ENCODE measurements around the gene FBXL20.
"Not testable (repeated sequence)": the region's sequence is repeated elsewhere in the genome, so short reads cannot be mapped to it uniquely, and the experiment has no call there.

The FBXL20 gene

GRCh38 chr17:39318636-39319035 lies 82.8 kb downstream of the FBXL20 start:
- H3K36me3 ChIP-seq (ENCODE audit: control insufficient read depth, low read depth, low read length): no peaks in the 10 kb centered on the region
- no peak overlapping the region for H3K9ac ChIP-seq (ENCODE audit: low read length)
- no peaks in the 10 kb centered on the region for H3K27me3 ChIP-seq (ENCODE audit: control insufficient read depth, insufficient read depth, low read length)
- no peak overlapping the region for H3K4me3 ChIP-seq (ENCODE audit: low read length)
- no peaks in the 10 kb centered on the region for H3K9me3 ChIP-seq (ENCODE audit: control insufficient read depth, low read depth, low read length)
- H3K27ac ChIP-seq (ENCODE audit: low read length): no peak overlapping the region
- H3K4me1 ChIP-seq (ENCODE audit: control insufficient read depth, low read depth, low read length): no peaks in the 10 kb centered on the region

- Histone ChIP-seq H3K4me1 (ENCODE audit: control insufficient read depth, low read depth, low read length) (peaks cover 4% of the 10 kb centered on the region), H3K9ac (ENCODE audit: low read length) (no peak overlapping the region), H3K4me3 (ENCODE audit: low read length) (no peak overlapping the region), H3K27me3 (ENCODE audit: control insufficient read depth, insufficient read depth, low read length) (no peaks in the 10 kb centered on the region), H3K27ac (ENCODE audit: low read length) (no peak overlapping the region), H3K9me3 (ENCODE audit: control insufficient read depth, low read depth, low read length) (no peaks in the 10 kb centered on the region), H3K36me3 (ENCODE audit: control insufficient read depth, low read depth, low read length) (no peaks in the 10 kb centered on the region)
These were observed 94.8 kb downstream of the FBXL20 start for GRCh38 chr17:39306509-39307212.

- Histone ChIP-seq H3K4me1 (ENCODE audit: control insufficient read depth, low read depth, low read length) (peaks cover 4% of the 10 kb centered on the region), H3K9me3 (ENCODE audit: control insufficient read depth, low read depth, low read length) (no peaks in the 10 kb centered on the region), H3K27me3 (ENCODE audit: control insufficient read depth, insufficient read depth, low read length) (no peaks in the 10 kb centered on the region), H3K4me3 (ENCODE audit: low read length) (no peak overlapping the region), H3K36me3 (ENCODE audit: control insufficient read depth, low read depth, low read length) (no peaks in the 10 kb centered on the region), H3K27ac (ENCODE audit: low read length) (no peak overlapping the region), H3K9ac (ENCODE audit: low read length) (no peak overlapping the region)
These were observed 95.4 kb downstream of the FBXL20 start for GRCh38 chr17:39305978-39306377.

GRCh38 chr17:39304188-39304587 lies 97.2 kb downstream of the FBXL20 start:
- H3K4me1 ChIP-seq (ENCODE audit: control insufficient read depth, low read depth, low read length): peaks cover 4% of the 10 kb centered on the region
- H3K4me3 ChIP-seq (ENCODE audit: low read length): no peak overlapping the region
- H3K9ac ChIP-seq (ENCODE audit: low read length): no peak overlapping the region
- H3K27me3 ChIP-seq (ENCODE audit: control insufficient read depth, insufficient read depth, low read length): no peaks in the 10 kb centered on the region
- H3K36me3 ChIP-seq (ENCODE audit: control insufficient read depth, low read depth, low read length): no peaks in the 10 kb centered on the region
- H3K27ac ChIP-seq (ENCODE audit: low read length): no peak overlapping the region
- no peaks in the 10 kb centered on the region for H3K9me3 ChIP-seq (ENCODE audit: control insufficient read depth, low read depth, low read length)

- H3K9me3 ChIP-seq (ENCODE audit: control insufficient read depth, low read depth, low read length): no peaks in the 10 kb centered on the region
- no peaks in the 10 kb centered on the region for H3K27me3 ChIP-seq (ENCODE audit: control insufficient read depth, insufficient read depth, low read length)
- H3K27ac ChIP-seq (ENCODE audit: low read length): no peak overlapping the region
- H3K9ac ChIP-seq (ENCODE audit: low read length): no peak overlapping the region
- no peak overlapping the region for H3K4me3 ChIP-seq (ENCODE audit: low read length)
- no peaks in the 10 kb centered on the region for H3K36me3 ChIP-seq (ENCODE audit: control insufficient read depth, low read depth, low read length)
- H3K4me1 ChIP-seq (ENCODE audit: control insufficient read depth, low read depth, low read length): no peaks in the 10 kb centered on the region
These were observed 107.4 kb downstream of the FBXL20 start for GRCh38 chr17:39294060-39294459.

- not testable (repeated sequence) for H3K4me1 ChIP-seq (ENCODE audit: control insufficient read depth, low read depth, low read length); H3K4me3 ChIP-seq (ENCODE audit: low read length); H3K9ac ChIP-seq (ENCODE audit: low read length); H3K27ac ChIP-seq (ENCODE audit: low read length); H3K27me3 ChIP-seq (ENCODE audit: control insufficient read depth, insufficient read depth, low read length); H3K36me3 ChIP-seq (ENCODE audit: control insufficient read depth, low read depth, low read length); H3K9me3 ChIP-seq (ENCODE audit: control insufficient read depth, low read depth, low read length)
These were observed 108.9 kb downstream of the FBXL20 start for GRCh38 chr17:39292546-39292945.

- not testable (repeated sequence) for H3K27me3 ChIP-seq (ENCODE audit: control insufficient read depth, insufficient read depth, low read length); H3K27ac ChIP-seq (ENCODE audit: low read length); H3K36me3 ChIP-seq (ENCODE audit: control insufficient read depth, low read depth, low read length); H3K9ac ChIP-seq (ENCODE audit: low read length); H3K4me1 ChIP-seq (ENCODE audit: control insufficient read depth, low read depth, low read length); H3K9me3 ChIP-seq (ENCODE audit: control insufficient read depth, low read depth, low read length); H3K4me3 ChIP-seq (ENCODE audit: low read length)
These were observed 114.9 kb downstream of the FBXL20 start for GRCh38 chr17:39286513-39286912.

GRCh38 chr17:39284685-39285084 lies 116.7 kb downstream of the FBXL20 start:
- H3K9ac ChIP-seq (ENCODE audit: low read length): no peak overlapping the region
- H3K9me3 ChIP-seq (ENCODE audit: control insufficient read depth, low read depth, low read length): no peaks in the 10 kb centered on the region
- no peaks in the 10 kb centered on the region for H3K4me1 ChIP-seq (ENCODE audit: control insufficient read depth, low read depth, low read length)
- H3K36me3 ChIP-seq (ENCODE audit: control insufficient read depth, low read depth, low read length): no peaks in the 10 kb centered on the region
- H3K27me3 ChIP-seq (ENCODE audit: control insufficient read depth, insufficient read depth, low read length): no peaks in the 10 kb centered on the region
- no peak overlapping the region for H3K27ac ChIP-seq (ENCODE audit: low read length)
- H3K4me3 ChIP-seq (ENCODE audit: low read length): no peak overlapping the region

- Histone ChIP-seq H3K9ac (ENCODE audit: low read length) (no peak overlapping the region), H3K4me1 (ENCODE audit: control insufficient read depth, low read depth, low read length) (no peaks in the 10 kb centered on the region), H3K9me3 (ENCODE audit: control insufficient read depth, low read depth, low read length) (no peaks in the 10 kb centered on the region), H3K27ac (ENCODE audit: low read length) (no peak overlapping the region), H3K27me3 (ENCODE audit: control insufficient read depth, insufficient read depth, low read length) (no peaks in the 10 kb centered on the region), H3K36me3 (ENCODE audit: control insufficient read depth, low read depth, low read length) (no peaks in the 10 kb centered on the region), H3K4me3 (ENCODE audit: low read length) (no peak overlapping the region)
These were observed 117.5 kb downstream of the FBXL20 start for GRCh38 chr17:39283896-39284295.

GRCh38 chr17:39283098-39283497 lies 118.3 kb downstream of the FBXL20 start:
- Histone ChIP-seq H3K27me3 (ENCODE audit: control insufficient read depth, insufficient read depth, low read length) (no peaks in the 10 kb centered on the region), H3K4me1 (ENCODE audit: control insufficient read depth, low read depth, low read length) (no peaks in the 10 kb centered on the region), H3K9ac (ENCODE audit: low read length) (no peak overlapping the region), H3K36me3 (ENCODE audit: control insufficient read depth, low read depth, low read length) (no peaks in the 10 kb centered on the region), H3K27ac (ENCODE audit: low read length) (no peak overlapping the region), H3K9me3 (ENCODE audit: control insufficient read depth, low read depth, low read length) (no peaks in the 10 kb centered on the region), H3K4me3 (ENCODE audit: low read length) (no peak overlapping the region)

- Histone ChIP-seq H3K4me1 (ENCODE audit: control insufficient read depth, low read depth, low read length) (no peaks in the 10 kb centered on the region), H3K9ac (ENCODE audit: low read length) (no peak overlapping the region), H3K4me3 (ENCODE audit: low read length) (no peak overlapping the region), H3K36me3 (ENCODE audit: control insufficient read depth, low read depth, low read length) (no peaks in the 10 kb centered on the region), H3K9me3 (ENCODE audit: control insufficient read depth, low read depth, low read length) (no peaks in the 10 kb centered on the region), H3K27me3 (ENCODE audit: control insufficient read depth, insufficient read depth, low read length) (no peaks in the 10 kb centered on the region), H3K27ac (ENCODE audit: low read length) (no peak overlapping the region)
These were observed 119.6 kb downstream of the FBXL20 start for GRCh38 chr17:39281806-39282205.

- not testable (repeated sequence) for H3K9ac ChIP-seq (ENCODE audit: low read length); H3K27ac ChIP-seq (ENCODE audit: low read length); H3K36me3 ChIP-seq (ENCODE audit: control insufficient read depth, low read depth, low read length); H3K4me3 ChIP-seq (ENCODE audit: low read length); H3K9me3 ChIP-seq (ENCODE audit: control insufficient read depth, low read depth, low read length); H3K27me3 ChIP-seq (ENCODE audit: control insufficient read depth, insufficient read depth, low read length); H3K4me1 ChIP-seq (ENCODE audit: control insufficient read depth, low read depth, low read length)
These were observed 123.2 kb downstream of the FBXL20 start for GRCh38 chr17:39278246-39278645.

Data from iPS-18a (cell line).